Measurements from ENCODE around the gene SLC22A12.

The SLC22A12 gene

GRCh38 chr11:64627371-64627770 is 36.4 kb downstream of the SLC22A12 start:
- H3K79me2 ChIP-seq (ENCODE audit: low read length), result no peaks in the 10 kb centered on the region
- no peaks in the 10 kb centered on the region for H3K36me3 ChIP-seq (replicated peaks; ENCODE audit: insufficient read depth, low read length)
- no peaks in the 10 kb centered on the region for H3K9me2 ChIP-seq (replicated peaks; ENCODE audit: insufficient read depth, low read length)
- H3F3A ChIP-seq (ENCODE audit: insufficient read depth, low read length), result no peaks in the 10 kb centered on the region
- no peaks in the 10 kb centered on the region for H3K4me1 ChIP-seq (ENCODE audit: low read length)
- DNase-seq, result no peak
- no peak overlapping the region for H3K4me2 ChIP-seq (ENCODE audit: low read depth, low read length)
- peaks cover 81% of the 10 kb centered on the region for H3K27me3 ChIP-seq (replicated peaks; ENCODE audit: insufficient read depth, low read length)
- H3K9ac ChIP-seq (ENCODE audit: low read length), result no peak overlapping the region
- TF ChIP-seq EZH2 (optimal IDR thresholded peaks at IDR 0.05; ENCODE audit: low read depth, low read length), result no peak
- no peak for TF ChIP-seq EZH2phosphoT487 (IDR thresholded peaks at IDR 0.05; ENCODE audit: low read length)
- no peak for TF ChIP-seq CTCF (IDR thresholded peaks at IDR 0.05; ENCODE audit: low read length)
- H3K4me3 ChIP-seq (ENCODE audit: low read length), result no peak overlapping the region
- H4K20me1 ChIP-seq (ENCODE audit: insufficient read depth, low read length), result no peaks in the 10 kb centered on the region
- H3K9me3 ChIP-seq (replicated peaks; ENCODE audit: insufficient read depth, low read length), result no peaks in the 10 kb centered on the region
- H2AFZ ChIP-seq (ENCODE audit: low read length), result no peak overlapping the region
- H3K27ac ChIP-seq (ENCODE audit: low read length), result no peak overlapping the region

DNA sequence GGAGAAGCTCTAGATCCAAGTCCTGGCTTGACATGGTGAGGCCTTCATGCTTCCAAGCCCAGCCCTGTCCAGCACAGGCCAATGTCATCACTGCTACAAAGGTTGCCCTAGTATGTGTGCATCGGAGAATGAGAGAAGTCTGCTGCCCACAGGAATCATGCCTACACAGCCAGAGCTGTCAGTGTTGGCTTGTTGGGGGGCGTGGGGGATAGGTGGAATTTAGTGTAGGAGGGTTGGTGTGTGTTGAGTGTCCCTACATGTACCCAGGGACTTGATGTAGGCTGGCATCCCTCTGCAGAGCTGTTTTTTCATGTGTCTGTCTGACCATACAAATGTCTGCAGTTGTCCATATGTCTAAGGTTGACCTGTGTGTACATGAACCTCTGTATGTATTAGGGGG is 37.6 kb downstream of the SLC22A12 start:
- TF ChIP-seq CTCF (IDR thresholded peaks at IDR 0.05; ENCODE audit: low read length) (no peak), EZH2phosphoT487 (IDR thresholded peaks at IDR 0.05; ENCODE audit: low read length) (no peak), EZH2 (optimal IDR thresholded peaks at IDR 0.05; ENCODE audit: low read depth, low read length) (no peak)
- no peaks in the 10 kb centered on the region for H3K36me3 ChIP-seq (replicated peaks; ENCODE audit: insufficient read depth, low read length)
- H3K27ac ChIP-seq (ENCODE audit: low read length), result no peak overlapping the region
- H3K9me2 ChIP-seq (replicated peaks; ENCODE audit: insufficient read depth, low read length), result no peaks in the 10 kb centered on the region
- H3K4me1 ChIP-seq (ENCODE audit: low read length), result no peaks in the 10 kb centered on the region
- H4K20me1 ChIP-seq (ENCODE audit: insufficient read depth, low read length), result no peaks in the 10 kb centered on the region
- H3K4me3 ChIP-seq (ENCODE audit: low read length), result no peak overlapping the region
- no peak overlapping the region for H3K4me2 ChIP-seq (ENCODE audit: low read depth, low read length)
- no peak for DNase-seq
- no peaks in the 10 kb centered on the region for H3K9me3 ChIP-seq (replicated peaks; ENCODE audit: insufficient read depth, low read length)
- H3F3A ChIP-seq (ENCODE audit: insufficient read depth, low read length), result no peaks in the 10 kb centered on the region
- H3K27me3 ChIP-seq (replicated peaks; ENCODE audit: insufficient read depth, low read length), result peaks cover 83% of the 10 kb centered on the region
- H3K79me2 ChIP-seq (ENCODE audit: low read length), result no peaks in the 10 kb centered on the region
- H3K9ac ChIP-seq (ENCODE audit: low read length), result no peak overlapping the region
- H2AFZ ChIP-seq (ENCODE audit: low read length), result no peak overlapping the region

GRCh38 chr11:64629103-64629502 is 38.1 kb downstream of the SLC22A12 start:
- no peak overlapping the region for H3K4me3 ChIP-seq (ENCODE audit: low read length)
- H2AFZ ChIP-seq (ENCODE audit: low read length), result no peak overlapping the region
- H3K9me2 ChIP-seq (replicated peaks; ENCODE audit: insufficient read depth, low read length), result no peaks in the 10 kb centered on the region
- no peak overlapping the region for H3K27ac ChIP-seq (ENCODE audit: low read length)
- H3K36me3 ChIP-seq (replicated peaks; ENCODE audit: insufficient read depth, low read length), result no peaks in the 10 kb centered on the region
- H3K79me2 ChIP-seq (ENCODE audit: low read length), result no peaks in the 10 kb centered on the region
- H3K9me3 ChIP-seq (replicated peaks; ENCODE audit: insufficient read depth, low read length), result no peaks in the 10 kb centered on the region
- H3K4me1 ChIP-seq (ENCODE audit: low read length), result no peaks in the 10 kb centered on the region
- H4K20me1 ChIP-seq (ENCODE audit: insufficient read depth, low read length), result no peaks in the 10 kb centered on the region
- TF ChIP-seq CTCF (IDR thresholded peaks at IDR 0.05; ENCODE audit: low read length), result no peak
- no peak for TF ChIP-seq EZH2 (optimal IDR thresholded peaks at IDR 0.05; ENCODE audit: low read depth, low read length)
- TF ChIP-seq EZH2phosphoT487 (IDR thresholded peaks at IDR 0.05; ENCODE audit: low read length), result no peak
- no peaks in the 10 kb centered on the region for H3F3A ChIP-seq (ENCODE audit: insufficient read depth, low read length)
- no peak overlapping the region for H3K4me2 ChIP-seq (ENCODE audit: low read depth, low read length)
- DNase-seq, result no peak
- H3K9ac ChIP-seq (ENCODE audit: low read length), result no peak overlapping the region
- peaks cover 84% of the 10 kb centered on the region for H3K27me3 ChIP-seq (replicated peaks; ENCODE audit: insufficient read depth, low read length)

Data from MM.1S (cell line).